ENCODE results near the gene CLDN22.

CLDN22 gene

DNA sequence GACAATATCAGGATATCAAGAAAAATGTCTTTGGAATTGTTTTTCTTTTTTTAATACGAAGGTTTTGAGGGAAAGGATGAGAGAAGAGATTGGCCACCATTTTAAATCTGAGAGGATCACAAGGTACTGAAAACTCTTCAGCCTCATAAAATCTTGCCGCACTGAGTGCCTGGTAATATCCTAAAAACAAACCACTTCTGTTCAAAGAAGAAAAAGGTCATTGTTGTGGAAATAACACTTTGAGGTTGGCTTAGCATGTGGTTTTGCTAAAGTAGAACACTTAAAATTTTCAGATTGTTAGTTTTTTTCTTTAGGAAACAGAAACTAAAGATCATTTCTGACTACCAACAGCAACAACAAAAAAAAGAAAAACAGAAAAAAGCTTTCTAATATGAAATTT, 1.0 kb upstream of the CLDN22 start:
- DNase-seq = no peak

DNA sequence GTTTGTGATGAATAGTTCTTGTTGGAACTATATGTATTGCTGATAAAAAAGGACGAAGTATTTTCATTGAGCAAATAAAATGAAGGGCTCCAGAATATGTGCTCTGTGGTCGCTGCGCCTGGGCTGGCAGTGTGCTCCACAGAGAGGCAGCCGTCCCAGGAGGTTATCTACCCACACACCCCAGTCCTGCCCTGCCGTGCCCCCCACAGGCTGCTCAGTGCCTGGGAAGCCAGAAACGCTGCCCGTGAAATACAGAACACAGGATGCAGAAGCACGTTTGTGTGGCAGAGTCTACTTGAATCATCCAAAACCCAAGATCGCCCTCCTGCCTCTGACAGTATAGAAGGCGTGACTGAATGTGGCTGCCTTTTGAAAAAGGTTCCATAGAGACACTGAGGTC, 1.4 kb downstream of the CLDN22 start:
- no peak for DNase-seq

GRCh38 chr4:183314806-183315205, 5.3 kb downstream of the CLDN22 start:
- no peak for DNase-seq

DNA sequence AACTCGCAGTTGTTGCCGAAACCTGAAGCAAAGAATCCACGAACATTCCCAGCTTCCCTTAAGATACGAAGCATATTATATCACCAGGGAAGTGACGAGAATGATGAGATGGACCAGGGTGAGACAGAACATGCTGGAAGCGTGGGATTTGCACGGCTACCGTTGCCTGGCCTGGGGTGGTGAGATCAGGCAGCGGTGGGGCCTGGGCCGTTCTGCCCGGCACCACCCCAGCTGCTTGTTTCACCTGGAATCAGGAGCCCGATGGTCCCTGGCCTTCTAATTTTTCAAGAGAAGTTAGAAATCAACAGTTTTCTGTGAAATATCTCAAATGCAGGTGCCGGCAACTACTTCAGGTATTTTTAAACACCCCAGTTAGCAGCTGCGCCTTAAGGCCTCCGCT, 5.7 kb downstream of the CLDN22 start:
- DNase-seq = no peak

- no peak for DNase-seq
Observed at GRCh38 chr4:183312841-183313240, 7.2 kb downstream of the CLDN22 start.

- DNase-seq = no peak
Observed at GRCh38 chr4:183306811-183307210, 13.3 kb downstream of the CLDN22 start.

- DNase-seq = no peak
Observed at GRCh38 chr4:183304538-183304937, 15.5 kb downstream of the CLDN22 start.

GRCh38 chr4:183304067-183304466, 16.0 kb downstream of the CLDN22 start:
- no peak for DNase-seq

GRCh38 chr4:183303301-183303700, 16.8 kb downstream of the CLDN22 start:
- DNase-seq = no peak

DNA sequence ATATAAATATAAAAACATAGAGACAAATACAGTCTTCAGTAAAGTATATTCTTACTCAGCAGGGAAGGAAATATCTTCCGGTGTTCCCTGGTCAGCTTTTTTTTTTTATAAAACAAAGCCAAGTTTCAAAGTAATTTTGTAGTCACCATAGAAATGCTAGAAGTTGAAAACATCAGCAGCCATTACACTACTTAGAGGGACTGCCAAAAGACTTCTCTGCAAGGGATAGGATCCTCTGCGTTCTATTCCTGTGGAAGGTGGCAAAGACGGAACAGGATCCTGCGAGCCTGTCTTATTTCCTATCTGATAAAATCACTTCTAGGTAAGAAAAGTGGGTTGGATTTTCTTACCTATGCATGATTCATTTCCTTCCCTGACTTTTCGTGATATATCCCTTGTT, 19.4 kb downstream of the CLDN22 start:
- DNase-seq = no peak

DNA sequence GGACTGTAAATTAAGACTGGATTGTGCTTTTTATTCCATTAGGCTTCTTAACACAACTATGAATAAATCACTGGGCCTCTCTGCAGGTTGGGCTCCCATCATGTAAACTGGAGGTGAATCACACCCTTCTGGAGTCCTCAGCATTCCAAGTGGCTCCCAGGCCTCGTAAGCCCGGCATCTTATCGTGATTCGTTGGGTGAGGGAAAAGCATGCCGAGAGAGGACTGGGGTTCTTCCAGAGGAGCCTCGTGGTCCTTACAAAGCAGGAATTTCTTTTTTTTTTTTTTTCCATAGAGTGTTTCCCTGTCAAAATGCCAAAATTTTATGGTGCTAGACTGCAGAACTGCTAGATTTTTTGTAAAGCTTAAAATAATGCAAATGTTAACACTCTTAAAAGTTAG, 20.0 kb downstream of the CLDN22 start:
- DNase-seq = no peak

GRCh38 chr4:183299464-183299863, 20.6 kb downstream of the CLDN22 start:
- no peak for DNase-seq

GRCh38 chr4:183297675-183298074, 22.4 kb downstream of the CLDN22 start:
- no peak for DNase-seq

DNA sequence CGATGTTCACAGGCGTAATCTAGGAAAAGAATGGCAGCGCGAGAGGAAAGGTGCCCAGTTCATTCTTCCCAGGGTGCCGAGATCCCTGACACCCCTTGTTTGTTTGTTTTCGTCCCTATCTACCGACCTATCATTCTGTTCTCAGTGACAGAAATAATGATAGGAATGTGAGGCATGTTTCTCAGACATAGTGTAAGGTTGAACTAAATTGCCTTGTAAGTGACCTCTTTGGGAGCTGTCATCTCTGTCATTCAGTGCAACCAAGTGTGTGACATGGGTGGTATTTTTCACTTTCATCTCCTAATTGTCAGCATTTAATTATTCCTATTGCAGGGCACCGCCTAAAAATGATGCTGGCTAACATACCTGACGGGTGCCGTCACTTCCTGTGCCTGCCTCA, 24.4 kb downstream of the CLDN22 start:
- DNase-seq = no peak

DNA sequence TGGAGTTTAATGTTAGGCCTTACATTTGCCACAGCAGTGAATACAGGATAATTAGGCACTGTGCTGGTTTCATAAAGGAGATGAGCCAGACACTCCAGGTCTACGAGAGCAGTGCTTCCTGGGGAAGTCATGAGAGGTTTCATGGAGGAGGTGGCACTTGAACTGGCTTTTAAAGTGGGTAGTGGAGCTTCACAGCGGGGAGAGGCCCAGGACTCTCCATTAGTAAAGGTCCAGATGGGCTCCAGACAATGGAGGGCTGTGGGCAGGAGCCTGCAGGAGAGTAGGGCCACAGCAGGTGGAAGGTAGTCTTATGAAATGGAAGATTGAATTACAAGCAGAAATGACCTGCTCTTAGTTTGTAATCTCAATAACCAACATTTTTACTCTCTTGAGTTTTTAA, 29.0 kb downstream of the CLDN22 start:
- DNase-seq = no peak

DNA sequence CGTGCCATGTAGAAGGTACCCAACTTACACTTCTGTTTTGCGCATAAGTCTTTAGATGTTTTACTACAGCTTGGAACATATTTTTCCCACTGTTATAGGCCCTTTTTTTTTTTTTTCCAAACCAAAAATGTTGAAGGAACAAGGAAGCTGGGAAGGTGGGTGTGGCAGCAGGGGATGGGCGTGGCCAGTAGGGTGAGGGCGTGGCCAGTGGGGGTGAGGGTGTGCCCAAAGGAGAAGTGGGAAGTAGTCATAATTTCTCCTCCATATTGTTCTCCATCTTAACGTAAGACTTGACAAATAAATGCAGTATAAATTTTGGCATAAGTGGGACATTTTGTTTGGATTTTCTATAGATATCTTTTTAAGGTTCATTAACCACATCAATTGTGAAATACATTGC, 30.4 kb downstream of the CLDN22 start:
- DNase-seq = peak; percentile 12

DNA sequence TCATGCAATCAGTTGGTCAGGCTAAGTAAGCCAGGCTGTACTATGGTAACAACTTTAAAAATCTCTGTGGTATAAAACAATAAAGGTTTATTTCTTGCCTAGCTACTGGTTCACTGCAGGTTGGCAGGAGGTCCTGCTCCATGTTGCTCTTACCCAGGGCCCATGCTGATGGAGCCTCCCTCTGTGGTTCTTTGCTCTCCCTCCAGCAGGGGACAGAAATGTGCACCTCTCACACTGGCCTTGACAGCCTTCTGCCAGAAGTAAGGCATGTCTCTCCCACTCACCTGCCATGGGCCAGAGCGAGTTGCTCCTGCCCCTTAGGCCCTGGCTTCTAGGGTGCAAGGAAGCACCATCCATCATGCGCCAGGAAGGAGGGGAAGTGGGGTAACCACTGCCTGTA, 31.1 kb downstream of the CLDN22 start:
- no peak for DNase-seq

GRCh38 chr4:183287677-183288076, 32.4 kb downstream of the CLDN22 start:
- no peak for DNase-seq

DNA sequence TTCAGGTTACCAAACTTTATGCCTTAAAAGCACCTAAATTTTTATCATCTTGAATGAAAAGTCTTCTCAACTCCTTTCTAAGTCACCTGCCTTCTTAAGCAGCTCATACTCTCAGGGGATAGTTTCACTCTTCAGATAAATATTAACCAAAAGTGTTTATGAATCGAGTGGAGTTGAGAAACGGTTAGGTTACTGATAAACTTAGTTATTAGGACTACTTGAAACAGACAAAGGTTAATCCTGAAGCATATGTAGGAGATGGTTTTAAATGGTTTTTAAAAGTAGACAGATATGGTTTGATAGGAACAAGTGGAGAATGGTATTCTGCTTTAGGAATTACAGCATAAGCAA, 32.8 kb downstream of the CLDN22 start:
- no peak for DNase-seq

- DNase-seq = no peak
Observed at GRCh38 chr4:183286590-183287308, 33.3 kb downstream of the CLDN22 start.

- no peak for DNase-seq
Observed at GRCh38 chr4:183285886-183286285, 34.2 kb downstream of the CLDN22 start.

- DNase-seq = no peak
Observed at GRCh38 chr4:183284965-183285364, 35.1 kb downstream of the CLDN22 start.

- no peak for DNase-seq
Observed at GRCh38 chr4:183284258-183284785, 35.8 kb downstream of the CLDN22 start.

- no peak for DNase-seq
Observed at GRCh38 chr4:183276106-183276505, 44.0 kb downstream of the CLDN22 start.

GRCh38 chr4:183272384-183272783, 47.7 kb downstream of the CLDN22 start:
- DNase-seq = no peak
